HepG2 (cell line): ENCODE measurements around the gene CCDC117. TPM values are rescaled to one million over a fixed set of nuclear protein-coding genes. Genes with fewer than 3 reads are reported as not detected.

Experiments used
- DDIT3 ChIP-seq: sonication (generic); formaldehyde crosslinking; IDR thresholded peaks from 2 replicates; pipeline ENCODE4 v1.4.0; 2020; ENCODE audit warnings: mild to moderate bottlenecking, missing genetic modification reagents
- DMAP1 ChIP-seq: IDR thresholded peaks from 2 replicates; pipeline ENCODE4 v1.6.1; 2016
- HHEX ChIP-seq: IDR thresholded peaks from 2 replicates; pipeline ENCODE4 v1.6.1; 2016; ENCODE audit warnings: control low read depth
- HNF4A ChIP-seq: sonication (generic); formaldehyde crosslinking; IDR thresholded peaks from 2 replicates; pipeline ENCODE4 v1.4.0; 2020; ENCODE audit warnings: missing genetic modification reagents
- KAT7 ChIP-seq: IDR thresholded peaks from 2 replicates; pipeline ENCODE4 v1.6.1; 2018; ENCODE audit warnings: borderline replicate concordance, missing compliant biosample characterization
- MAZ ChIP-seq, 2 experiments: sonication (generic) in 1 of 2; formaldehyde crosslinking in 1 of 2; IDR thresholded peaks; 2 replicates each; pipeline versions ENCODE4 v1.5.0 to v1.6.1; 2012 to 2020; ENCODE audit warnings: low read depth in 2 of 2, mild to moderate bottlenecking in 2 of 2, borderline replicate concordance in 1 of 2, improper control_type of control experiment in 1 of 2, low read length in 1 of 2, missing genetic modification reagents in 1 of 2, moderate library complexity in 1 of 2
- MED13 ChIP-seq: sonication (generic); formaldehyde crosslinking; IDR thresholded peaks from 2 replicates; pipeline ENCODE4 v1.5.0; 2020; ENCODE audit warnings: missing genetic modification reagents
- MLXIP ChIP-seq: sonication (generic); formaldehyde crosslinking; IDR thresholded peaks from 2 replicates; pipeline ENCODE4 v1.9.0; 2021; ENCODE audit warnings: missing genetic modification reagents, borderline replicate concordance
- NCOA5 ChIP-seq: sonication (generic); formaldehyde crosslinking; IDR thresholded peaks from 2 replicates; pipeline ENCODE4 v1.4.0; 2020; ENCODE audit warnings: missing genetic modification reagents
- PAF1 ChIP-seq: IDR thresholded peaks from 2 replicates; pipeline ENCODE4 v1.6.1; 2016; ENCODE audit warnings: missing genetic modification reagents, missing compliant biosample characterization
- SYNCRIP ChIP-seq: fragments of 200-400 bp; formaldehyde crosslinking; IDR thresholded peaks from 2 replicates; pipeline ENCODE4 v1.6.1; 2018; ENCODE audit warnings: mild to moderate bottlenecking, low read depth, low read length; ENCODE audit not compliant: insufficient read depth
- TCF7 ChIP-seq: sonication (generic); IDR thresholded peaks from 2 replicates; pipeline ENCODE4 v1.6.1; 2016; ENCODE audit warnings: antibody characterized with exemption, low read depth
- THAP7 ChIP-seq: sonication (generic); formaldehyde crosslinking; IDR thresholded peaks from 2 replicates; pipeline ENCODE4 v1.8.1; 2023; ENCODE audit warnings: mild to moderate bottlenecking, missing genetic modification reagents
- YEATS2 ChIP-seq: sonication (generic); formaldehyde crosslinking; IDR thresholded peaks from 2 replicates; pipeline ENCODE4 v1.4.0; 2020; ENCODE audit warnings: missing genetic modification reagents, borderline replicate concordance
- ZBTB3 ChIP-seq: sonication (generic); formaldehyde crosslinking; IDR thresholded peaks from 2 replicates; pipeline ENCODE4 v1.4.0; 2020; ENCODE audit warnings: low read depth, mild to moderate bottlenecking, moderate library complexity, missing genetic modification reagents, borderline replicate concordance
- ZFP36L1 ChIP-seq: sonication (generic); formaldehyde crosslinking; IDR thresholded peaks from 2 replicates; pipeline ENCODE4 v1.8.0; 2022; ENCODE audit warnings: mild to moderate bottlenecking, missing genetic modification reagents, moderate library complexity
- ZFX ChIP-seq: sonication (generic); formaldehyde crosslinking; IDR thresholded peaks from 2 replicates; pipeline ENCODE4 v1.4.0; 2020; ENCODE audit warnings: mild to moderate bottlenecking, low read depth, missing genetic modification reagents, moderate library complexity
- ZNF20 ChIP-seq: sonication (generic); formaldehyde crosslinking; IDR thresholded peaks from 2 replicates; pipeline ENCODE4 v1.4.0; 2020; ENCODE audit warnings: mild to moderate bottlenecking, moderate library complexity, missing genetic modification reagents
- ZNF232 ChIP-seq: sonication (generic); formaldehyde crosslinking; IDR thresholded peaks from 2 replicates; pipeline ENCODE4 v1.4.0; 2020; ENCODE audit warnings: missing genetic modification reagents, borderline replicate concordance
- ZNF30 ChIP-seq: sonication (generic); formaldehyde crosslinking; IDR thresholded peaks from 2 replicates; pipeline ENCODE4 v1.5.0; 2020; ENCODE audit warnings: mild to moderate bottlenecking, missing genetic modification reagents
- ZNF598 ChIP-seq: sonication (generic); formaldehyde crosslinking; IDR thresholded peaks from 2 replicates; pipeline ENCODE4 v1.5.1; 2020; ENCODE audit warnings: mild to moderate bottlenecking, missing genetic modification reagents, borderline replicate concordance
- polyA plus RNA-seq, 8 experiments: library from polyadenylated mRNA; depleted of rRNA in 3 of 8; stranded (reverse) in 7 of 8; unstranded in 1 of 8; fragments of >200 nt; fragmentation: Illumina TruSeq in 4 of 8; extraction: Trizol in 4 of 8; gene quantifications; 2 replicates each; pipeline versions ENCODE4 v1.2.1 to v1.2.3, GENCODE V29; 2011 to 2016; ENCODE audit warnings: low read depth in 4 of 8, missing spikeins in 1 of 8, mixed read lengths in 1 of 8; ENCODE audit not compliant: insufficient read depth in 1 of 8
- total RNA-seq, 5 experiments: library from RNA; depleted of rRNA; stranded (reverse); fragments of >200 nt; fragmentation: Illumina TruSeq; extraction: Trizol; gene quantifications; 2 replicates each; pipeline ENCODE4 v1.2.3, GENCODE V29; 2016; ENCODE audit warnings: low read depth in 1 of 5
- TF ChIP-seq, protein P1 (sequence below): IDR thresholded peaks from 2 replicates; pipeline ENCODE4 v1.6.1; 2012; ENCODE audit warnings: low read length, improper control_type of control experiment

CCDC117 gene
- total and polyA plus RNA-seq, 2 of the 13 experiments (the other 11 are each of a cell fraction or from before 2014, with no cell fraction given) = 12.6 to 34.2 TPM

DNA sequence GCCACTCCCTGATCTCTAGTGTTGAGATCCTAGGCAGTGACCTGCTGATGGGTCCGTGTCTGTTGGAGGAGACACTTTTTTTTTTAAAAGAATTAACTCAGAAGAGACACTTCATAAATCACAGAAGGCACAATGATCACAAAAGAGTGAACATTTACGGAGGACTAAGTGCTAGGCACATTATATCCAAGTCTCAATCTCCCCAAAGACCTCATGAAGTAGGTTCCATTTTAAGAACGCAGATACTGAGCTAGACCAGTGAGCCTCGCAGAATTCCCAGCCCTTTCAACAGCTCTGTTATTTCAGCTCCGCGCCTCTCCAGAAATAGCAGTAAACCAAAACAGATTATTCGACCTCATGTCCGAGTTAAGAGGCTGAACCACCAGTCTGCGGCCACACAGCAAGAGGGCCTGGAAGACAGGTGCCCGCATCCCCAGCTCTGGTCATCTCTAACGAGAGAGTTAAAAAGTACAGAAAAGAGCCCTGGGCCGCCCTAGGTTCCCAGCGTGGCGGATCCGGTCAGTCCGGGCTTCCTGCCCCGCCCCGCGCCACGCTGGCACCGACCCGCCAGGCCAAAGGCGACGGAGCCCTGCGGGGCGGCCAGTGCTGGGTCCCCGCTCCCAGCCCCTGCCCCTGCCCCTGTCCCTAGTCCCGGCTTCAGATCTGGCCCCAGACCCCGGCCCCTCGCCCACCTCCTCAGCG lies 27.3 kb downstream of the CCDC117 start (continued):
- TF ChIP-seq YEATS2 (CRISPR knock-in tag) (no peak), ZFP36L1 (CRISPR knock-in tag) (peak; percentile 3; the same call in 1 of the 2 replicates), ZNF30 (0 out of 2 replicates have a peak, but pooled peaks have one; percentile 31), ZBTB3 (CRISPR knock-in tag) (0 out of 2 replicates have a peak, but pooled peaks have one; percentile 3), SYNCRIP (no peak), MED13 (CRISPR knock-in tag) (peak; percentile 67; the same call in 1 of the 2 replicates), KAT7 (CRISPR knock-in tag) (peak; percentile 2; the same call in 1 of the 2 replicates), ZFX (CRISPR knock-in tag) (no peak), DDIT3 (CRISPR knock-in tag) (0 out of 2 replicates have a peak, but pooled peaks have one; percentile 17), PAF1 (CRISPR knock-in tag) (0 out of 2 replicates have a peak, but pooled peaks have one; percentile 57), ZNF598 (CRISPR knock-in tag) (0 out of 2 replicates have a peak, but pooled peaks have one; percentile 0), TCF7 (no peak), HHEX (no peak), NCOA5 (CRISPR knock-in tag) (0 out of 2 replicates have a peak, but pooled peaks have one; percentile 59), ZNF232 (CRISPR knock-in tag) (peak; percentile 75; the same call in 1 of the 2 replicates), DMAP1 (CRISPR knock-in tag) (no peak; the same call in 1 of the 2 replicates), HNF4A (CRISPR knock-in tag) (0 out of 2 replicates have a peak, but pooled peaks have one; percentile 3), THAP7 (CRISPR knock-in tag) (no peak), MLXIP (CRISPR knock-in tag) (peak; percentile 76; the same call in 1 of the 2 replicates), MAZ (IDR thresholded peaks at IDR 0.05; ENCODE audit: borderline replicate concordance, low read depth, low read length) (no peak; the same call in 1 of the 2 replicates), MAZ (CRISPR knock-in tag; IDR thresholded peaks at IDR 0.05; ENCODE audit: low read depth) (no peak), ZNF20 (CRISPR knock-in tag) (0 out of 2 replicates have a peak, but pooled peaks have one; percentile 1)
- TF ChIP-seq, protein P1, sequence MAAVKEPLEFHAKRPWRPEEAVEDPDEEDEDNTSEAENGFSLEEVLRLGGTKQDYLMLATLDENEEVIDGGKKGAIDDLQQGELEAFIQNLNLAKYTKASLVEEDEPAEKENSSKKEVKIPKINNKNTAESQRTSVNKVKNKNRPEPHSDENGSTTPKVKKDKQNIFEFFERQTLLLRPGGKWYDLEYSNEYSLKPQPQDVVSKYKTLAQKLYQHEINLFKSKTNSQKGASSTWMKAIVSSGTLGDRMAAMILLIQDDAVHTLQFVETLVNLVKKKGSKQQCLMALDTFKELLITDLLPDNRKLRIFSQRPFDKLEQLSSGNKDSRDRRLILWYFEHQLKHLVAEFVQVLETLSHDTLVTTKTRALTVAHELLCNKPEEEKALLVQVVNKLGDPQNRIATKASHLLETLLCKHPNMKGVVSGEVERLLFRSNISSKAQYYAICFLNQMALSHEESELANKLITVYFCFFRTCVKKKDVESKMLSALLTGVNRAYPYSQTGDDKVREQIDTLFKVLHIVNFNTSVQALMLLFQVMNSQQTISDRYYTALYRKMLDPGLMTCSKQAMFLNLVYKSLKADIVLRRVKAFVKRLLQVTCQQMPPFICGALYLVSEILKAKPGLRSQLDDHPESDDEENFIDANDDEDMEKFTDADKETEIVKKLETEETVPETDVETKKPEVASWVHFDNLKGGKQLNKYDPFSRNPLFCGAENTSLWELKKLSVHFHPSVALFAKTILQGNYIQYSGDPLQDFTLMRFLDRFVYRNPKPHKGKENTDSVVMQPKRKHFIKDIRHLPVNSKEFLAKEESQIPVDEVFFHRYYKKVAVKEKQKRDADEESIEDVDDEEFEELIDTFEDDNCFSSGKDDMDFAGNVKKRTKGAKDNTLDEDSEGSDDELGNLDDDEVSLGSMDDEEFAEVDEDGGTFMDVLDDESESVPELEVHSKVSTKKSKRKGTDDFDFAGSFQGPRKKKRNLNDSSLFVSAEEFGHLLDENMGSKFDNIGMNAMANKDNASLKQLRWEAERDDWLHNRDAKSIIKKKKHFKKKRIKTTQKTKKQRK = no peak
